Hepatocyte (in vitro differentiated cells): ENCODE measurements around the gene NSMF.

ENCODE experiments used
- CTCF ChIP-seq: fragments of 200-600 bp; sonication (generic); IDR thresholded peaks from 2 replicates; pipeline ENCODE4 v1.5.1; 2016; ENCODE audit warnings: antibody characterized with exemption, mild to moderate bottlenecking; ENCODE audit not compliant: poor library complexity
- EZH2 ChIP-seq: fragments of 200-600 bp; sonication (generic); IDR thresholded peaks from 2 replicates; pipeline ENCODE4 v1.6.1; 2016; ENCODE audit warnings: antibody characterized with exemption, mild to moderate bottlenecking, borderline replicate concordance
- EZH2phosphoT487 ChIP-seq: fragments of 200-600 bp; sonication (generic); IDR thresholded peaks from one replicate; pipeline ENCODE4 v1.6.1; 2018; ENCODE audit warnings: antibody characterized with exemption, mild to moderate bottlenecking, low read depth, moderate library complexity; ENCODE audit not compliant: unreplicated experiment, severe bottlenecking

DNA sequence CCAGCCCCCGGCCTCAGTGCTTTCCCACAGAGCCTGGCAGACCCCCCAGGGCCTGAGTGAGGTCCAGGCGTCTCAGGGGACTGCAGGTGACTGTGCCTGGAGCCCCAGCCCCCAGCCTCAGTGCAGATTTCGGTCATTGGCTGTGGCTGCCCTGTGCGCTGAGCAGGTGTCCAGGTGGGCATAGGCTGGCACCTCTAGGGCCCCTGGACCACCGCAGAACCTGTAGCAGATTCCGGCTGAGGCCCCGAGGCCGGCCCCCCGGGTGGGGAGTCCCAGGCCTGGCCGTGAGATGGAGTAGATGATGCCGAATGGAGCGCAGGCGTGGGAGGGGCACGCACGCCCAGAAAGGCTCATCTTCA is 48.3 kb downstream of the NSMF start:
- no peak for TF ChIP-seq CTCF
- TF ChIP-seq EZH2, result no peak
- no peak for TF ChIP-seq EZH2phosphoT487
